Breast epithelium (tissue), 4 donors: Measurements from ENCODE around the gene ZNF441. TPM values are rescaled to one million over a fixed set of nuclear protein-coding genes. Genes with fewer than 3 reads are reported as not detected.
"Not testable (repeated sequence)": the region's sequence is repeated elsewhere in the genome, so short reads cannot be mapped to it uniquely, and the experiment has no call there.

ENCODE experiments used
- DNase-seq, 2 donors: peaks; one replicate each; pipeline ENCODE4 v3.0.0-alpha.2; 2019; ENCODE audit warnings: low spot score in 2 of 2
- H3K27ac ChIP-seq, 2 donors: fragments of 200-600 bp; sonication (generic) in 1 of 2; one replicate each; pipeline ENCODE4 v1.5.1; 2016 to 2019; ENCODE audit warnings: mild to moderate bottlenecking in 1 of 2
- H3K27me3 ChIP-seq, 2 donors: fragments of 200-600 bp; sonication (generic) in 1 of 2; one replicate each; pipeline versions ENCODE4 v1.5.1 to v1.6.0; 2017 to 2019; ENCODE audit warnings: control low read depth in 1 of 2, mild to moderate bottlenecking in 1 of 2
- H3K36me3 ChIP-seq: fragments of 200-600 bp; one replicate; pipeline ENCODE4 v1.5.1; 2019
- H3K4me1 ChIP-seq, 2 donors: fragments of 200-600 bp; sonication (generic); one replicate each; pipeline ENCODE4 v1.5.1; 2016 to 2019; ENCODE audit warnings: control low read depth in 1 of 2
- H3K4me3 ChIP-seq, 3 donors: fragments of 200-600 bp; sonication (generic); 1 replicate in 2 of 3; 2 replicates in 1 of 3; pipeline ENCODE4 v1.5.1; 2016 to 2019; ENCODE audit warnings: mild to moderate bottlenecking in 3 of 3, moderate library complexity in 2 of 3
- H3K9me3 ChIP-seq, 2 donors: fragments of 200-600 bp; sonication (generic) in 1 of 2; one replicate each; pipeline ENCODE4 v1.5.1; 2016 to 2019; ENCODE audit warnings: control low read depth in 1 of 2
- POLR2A ChIP-seq: fragments of 450-650 bp; IDR thresholded peaks from one replicate; pipeline ENCODE4 v1.6.1; 2016; ENCODE audit warnings: antibody characterized with exemption, mild to moderate bottlenecking, moderate library complexity
- POLR2AphosphoS5 ChIP-seq, 3 donors: sonication (generic); formaldehyde crosslinking; IDR thresholded peaks; one replicate each; pipeline ENCODE4 v1.6.1; 2017; ENCODE audit warnings: antibody characterized with exemption in 3 of 3
- intact Hi-C: fragments of 100-400 bp; cut with DNase I; formaldehyde crosslinking; loops from one replicate; pipeline ENCODE4 v1.15.1; 2023; ENCODE audit warnings: low total_unique reads
- total RNA-seq, 3 donors: library from RNA; depleted of rRNA; stranded (reverse); fragments of >200 nt; gene quantifications; one replicate each; pipeline ENCODE4 v1.1.0, GENCODE V29; 2016
- TF ChIP-seq, protein P1 (sequence below), 3 donors: fragments of 450-650 bp; IDR thresholded peaks; one replicate each; pipeline ENCODE4 v1.5.1; 2016 to 2017; ENCODE audit warnings: antibody characterized with exemption in 3 of 3, mild to moderate bottlenecking in 3 of 3, moderate library complexity in 3 of 3

Gene ZNF441
- total RNA-seq, 3 donors from 2014 or later, result 7.7 to 17.6 (median 10.2) TPM

DNA sequence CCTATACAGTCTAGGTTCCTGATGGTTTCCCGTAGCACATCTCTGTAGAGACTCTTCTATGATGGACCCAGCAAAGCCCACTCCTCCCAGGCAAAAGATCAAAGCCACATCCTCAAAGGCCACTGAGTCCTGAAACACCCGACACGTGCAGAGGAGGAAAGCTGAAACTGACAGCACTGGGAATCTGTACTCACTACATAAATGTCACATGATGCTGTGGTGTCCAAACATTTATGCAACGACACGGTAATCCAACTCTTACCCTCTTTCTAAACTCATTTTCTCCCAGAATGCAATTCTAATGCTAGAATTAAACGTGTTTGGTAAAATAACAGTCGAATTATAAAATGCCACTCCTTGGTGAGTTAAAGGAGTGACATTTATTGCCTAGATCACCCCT, 7.0 kb upstream of the ZNF441 start:
- Histone ChIP-seq H3K4me3 (no peak overlapping the region), H3K27ac (no peak overlapping the region), H3K36me3 (no peaks in the 10 kb centered on the region), H3K9me3 (peaks cover 6 to 8% of the 10 kb centered on the region in 2 donors), H3K4me1 (no peaks in the 10 kb centered on the region), H3K27me3 (no peaks in the 10 kb centered on the region)
- intact Hi-C loops, result no loop called here
- TF ChIP-seq POLR2A (no peak), POLR2AphosphoS5 (IDR thresholded peaks at IDR 0.05) (no peak)
- TF ChIP-seq, protein P1, sequence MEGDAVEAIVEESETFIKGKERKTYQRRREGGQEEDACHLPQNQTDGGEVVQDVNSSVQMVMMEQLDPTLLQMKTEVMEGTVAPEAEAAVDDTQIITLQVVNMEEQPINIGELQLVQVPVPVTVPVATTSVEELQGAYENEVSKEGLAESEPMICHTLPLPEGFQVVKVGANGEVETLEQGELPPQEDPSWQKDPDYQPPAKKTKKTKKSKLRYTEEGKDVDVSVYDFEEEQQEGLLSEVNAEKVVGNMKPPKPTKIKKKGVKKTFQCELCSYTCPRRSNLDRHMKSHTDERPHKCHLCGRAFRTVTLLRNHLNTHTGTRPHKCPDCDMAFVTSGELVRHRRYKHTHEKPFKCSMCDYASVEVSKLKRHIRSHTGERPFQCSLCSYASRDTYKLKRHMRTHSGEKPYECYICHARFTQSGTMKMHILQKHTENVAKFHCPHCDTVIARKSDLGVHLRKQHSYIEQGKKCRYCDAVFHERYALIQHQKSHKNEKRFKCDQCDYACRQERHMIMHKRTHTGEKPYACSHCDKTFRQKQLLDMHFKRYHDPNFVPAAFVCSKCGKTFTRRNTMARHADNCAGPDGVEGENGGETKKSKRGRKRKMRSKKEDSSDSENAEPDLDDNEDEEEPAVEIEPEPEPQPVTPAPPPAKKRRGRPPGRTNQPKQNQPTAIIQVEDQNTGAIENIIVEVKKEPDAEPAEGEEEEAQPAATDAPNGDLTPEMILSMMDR (IDR thresholded peaks at IDR 0.05), result no peak
- no peak for DNase-seq

DNA sequence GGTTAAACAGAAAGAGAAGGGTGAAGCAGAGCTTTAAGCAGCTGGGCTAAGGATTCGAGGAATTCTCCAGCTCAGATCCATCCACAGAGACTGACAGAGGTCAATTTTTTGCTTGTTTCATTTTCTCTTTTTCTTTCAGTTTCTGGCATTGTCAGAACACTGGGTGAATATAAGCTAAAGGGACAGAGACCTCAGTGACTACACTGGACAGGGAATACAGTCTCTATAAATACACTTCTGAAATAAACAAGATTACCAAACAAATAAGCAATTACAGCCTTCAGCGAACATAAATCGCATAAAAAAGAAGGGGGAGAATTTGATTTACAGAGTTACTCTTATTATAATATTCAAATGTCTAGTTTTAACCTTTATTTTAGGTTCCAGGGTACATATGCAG, 3.7 kb upstream of the ZNF441 start:
- H3K4me3 ChIP-seq, result no peak overlapping the region
- H3K36me3 ChIP-seq, result no peaks in the 10 kb centered on the region
- H3K27me3 ChIP-seq, result no peaks in the 10 kb centered on the region
- no peaks in the 10 kb centered on the region for H3K9me3 ChIP-seq
- H3K27ac ChIP-seq, result no peak overlapping the region
- H3K4me1 ChIP-seq, result peaks cover 0 to under 1% of the 10 kb centered on the region in 2 donors
- intact Hi-C loops, result no loop called here
- TF ChIP-seq POLR2A, result no peak
- no peak for TF ChIP-seq POLR2AphosphoS5 (IDR thresholded peaks at IDR 0.05)
- TF ChIP-seq, protein P1 (IDR thresholded peaks at IDR 0.05), result no peak
- no peak for DNase-seq

DNA sequence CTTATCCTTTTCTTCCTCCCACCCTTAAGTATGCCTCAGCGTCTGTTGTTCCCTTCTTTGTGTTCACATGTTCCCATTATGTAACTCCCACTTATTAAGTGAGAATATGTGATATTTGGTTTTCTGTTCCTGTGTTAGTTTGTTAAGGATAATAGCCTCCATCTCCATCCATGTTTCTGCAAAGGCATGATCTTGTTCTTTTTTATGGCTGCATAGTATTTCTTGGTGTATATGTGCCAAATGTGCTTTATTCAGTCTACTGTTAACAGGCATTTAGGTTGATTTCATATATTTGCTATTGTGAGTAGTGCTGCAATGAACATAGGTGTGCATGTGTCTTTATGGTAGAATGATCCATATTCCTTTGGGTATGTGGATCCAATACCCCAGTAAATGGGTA, 3.2 kb upstream of the ZNF441 start:
- H3K36me3 ChIP-seq, result no peaks in the 10 kb centered on the region
- no peak for TF ChIP-seq POLR2A
- TF ChIP-seq, protein P1 (IDR thresholded peaks at IDR 0.05), result no peak
- no peak for TF ChIP-seq POLR2AphosphoS5 (IDR thresholded peaks at IDR 0.05)
- H3K27me3 ChIP-seq, result no peaks in the 10 kb centered on the region
- H3K9me3 ChIP-seq, result no peaks in the 10 kb centered on the region
- H3K4me1 ChIP-seq, result peaks cover 2 to 3% of the 10 kb centered on the region in 2 donors
- intact Hi-C loops, result loop anchor here (2.0 kb wide), 1 partner anchor 53 kb away; no protein-coding TSS in a partner anchor
- no peak for DNase-seq
- H3K4me3 ChIP-seq, result no peak overlapping the region
- H3K27ac ChIP-seq, result no peak overlapping the region

DNA sequence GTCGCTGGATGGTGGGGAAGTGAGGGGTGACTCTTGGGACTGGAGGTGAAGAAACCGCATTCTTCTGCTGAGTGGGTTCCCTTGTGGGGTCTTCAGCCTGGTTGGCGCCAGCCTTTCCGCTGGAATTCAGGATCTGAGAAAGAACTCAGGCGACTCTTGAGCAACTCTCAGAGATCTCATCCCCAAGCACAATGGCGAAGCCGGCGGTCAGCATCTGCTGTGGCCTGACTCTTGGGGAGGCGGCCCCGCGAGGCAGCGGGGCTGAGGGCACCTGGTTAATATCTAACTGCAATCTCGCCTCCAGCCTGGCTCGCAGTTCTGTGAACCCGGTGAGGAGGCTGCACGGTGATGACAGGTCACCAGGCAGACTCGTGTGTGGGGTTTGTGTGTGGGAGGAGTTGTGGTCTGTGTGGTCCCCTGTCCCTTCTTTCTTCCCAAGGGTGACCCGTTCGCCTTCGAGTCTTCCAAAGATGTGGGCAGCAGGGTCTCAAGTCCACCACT, 883 bp downstream of the ZNF441 start:
- no peaks in the 10 kb centered on the region for H3K27me3 ChIP-seq
- peaks cover 8 to 17% of the 10 kb centered on the region in 2 donors for H3K9me3 ChIP-seq
- peak in 1 of 3 donors; percentile 12 for TF ChIP-seq POLR2AphosphoS5 (IDR thresholded peaks at IDR 0.05)
- TF ChIP-seq POLR2A, result no peak
- H3K4me3 ChIP-seq, result peak overlapping the region; percentile 80 to 91 (median 89)
- H3K4me1 ChIP-seq, result peaks cover 2 to 3% of the 10 kb centered on the region in 2 donors
- H3K36me3 ChIP-seq, result no peaks in the 10 kb centered on the region
- intact Hi-C loops, result loop anchor here (5.0 kb wide), 1 partner anchor 875 kb away; no protein-coding TSS in a partner anchor
- H3K27ac ChIP-seq, result peak overlapping the region; percentile 96 to 99
- DNase-seq, result peak; percentile 31 to 54

DNA sequence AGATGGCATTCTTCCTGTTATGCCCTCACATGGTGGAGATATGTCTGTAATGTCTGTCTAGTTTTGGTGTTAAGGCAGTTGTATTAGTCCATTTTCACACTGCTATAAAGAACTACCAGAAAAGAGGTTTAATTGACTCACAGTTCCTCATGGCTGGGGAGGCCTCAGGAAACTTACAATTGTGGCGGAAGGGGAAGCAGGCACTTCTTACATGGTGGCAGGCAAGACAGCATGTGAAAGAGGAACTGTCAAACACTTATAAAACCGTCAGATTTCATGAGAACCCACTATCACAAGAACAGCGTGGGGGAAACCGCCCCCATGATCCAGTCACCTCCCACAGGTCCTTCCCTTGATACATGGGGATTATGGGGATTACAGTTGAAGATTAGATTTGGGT, 3.2 kb downstream of the ZNF441 start:
- TF ChIP-seq POLR2A (no peak), POLR2AphosphoS5 (IDR thresholded peaks at IDR 0.05) (no peak)
- TF ChIP-seq, protein P1 (IDR thresholded peaks at IDR 0.05), result no peak
- no peak for DNase-seq
- H3K4me3 ChIP-seq, result no peak overlapping the region
- no peaks in the 10 kb centered on the region for H3K36me3 ChIP-seq
- H3K27ac ChIP-seq, result no peak overlapping the region
- H3K27me3 ChIP-seq, result no peaks in the 10 kb centered on the region
- H3K9me3 ChIP-seq, result peaks cover 21 to 24% of the 10 kb centered on the region in 2 donors
- H3K4me1 ChIP-seq, result peaks cover 2 to 3% of the 10 kb centered on the region in 2 donors
- intact Hi-C loops, result loop anchor here (5.0 kb wide), 1 partner anchor 872 kb away; no protein-coding TSS in a partner anchor

DNA sequence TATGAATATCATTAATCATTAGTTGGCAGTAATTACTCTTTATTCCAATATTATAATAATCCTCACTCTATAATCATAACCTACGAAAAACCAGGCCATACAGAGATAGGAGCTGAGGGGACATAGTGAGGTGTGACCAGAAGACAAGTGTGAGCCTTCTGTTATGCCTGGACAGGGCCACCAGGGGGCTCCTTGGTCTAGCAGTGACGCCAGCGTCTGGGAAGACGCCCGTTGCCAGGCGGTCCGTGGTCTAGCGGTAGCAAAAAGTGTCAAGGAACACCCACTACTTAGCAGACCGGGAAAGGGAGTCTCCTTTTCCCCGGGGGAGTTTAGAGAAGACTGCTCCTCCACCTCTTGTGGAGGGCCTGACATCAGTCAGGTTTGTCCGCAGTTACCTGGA, 4.7 kb downstream of the ZNF441 start:
- H3K9me3 ChIP-seq, result peaks cover 33 to 38% of the 10 kb centered on the region in 2 donors
- H3K36me3 ChIP-seq, intact Hi-C loops, H3K4me3 ChIP-seq, H3K4me1 ChIP-seq, DNase-seq, H3K27ac ChIP-seq, H3K27me3 ChIP-seq: not testable (repeated sequence)

DNA sequence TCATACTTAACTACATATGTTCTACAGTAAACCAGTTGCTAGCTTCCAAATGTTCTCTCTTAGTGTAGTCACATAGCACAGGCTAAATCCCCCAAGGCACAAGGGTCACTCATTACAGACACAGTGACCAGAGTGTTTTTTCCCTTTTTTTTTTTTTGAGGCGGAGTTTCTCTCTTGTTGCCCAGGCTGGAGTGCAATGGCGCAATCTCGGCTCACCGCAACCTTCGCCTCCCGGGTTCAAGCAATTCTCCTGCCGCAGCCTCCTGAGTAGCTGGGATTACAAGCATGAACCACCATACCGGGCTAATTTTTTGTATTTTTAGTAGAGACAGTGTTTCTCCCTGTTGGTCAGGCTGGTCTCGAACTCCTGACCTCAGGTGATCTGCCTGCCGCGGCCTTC, 9.9 kb downstream of the ZNF441 start:
- Histone ChIP-seq H3K9me3 (peaks cover 69 to 72% of the 10 kb centered on the region in 2 donors), H3K36me3 (peaks cover 28% of the 10 kb centered on the region)
- H3K27ac ChIP-seq, H3K27me3 ChIP-seq, DNase-seq, H3K4me3 ChIP-seq, H3K4me1 ChIP-seq, intact Hi-C loops: not testable (repeated sequence)
